ENCODE data around the gene JMJD1C.

The JMJD1C gene

GRCh38 chr10:63258920-63259678 is 206.7 kb downstream of the JMJD1C start:
- H3K9me3 ChIP-seq (ENCODE audit: control insufficient read depth, low read length): no peaks in the 10 kb centered on the region
- no peak overlapping the region for H2BK5ac ChIP-seq (ENCODE audit: low read depth, low read length, poor library complexity, severe bottlenecking)
- no peaks in the 10 kb centered on the region for H3K27me3 ChIP-seq (ENCODE audit: control insufficient read depth in 1 of 2, insufficient read depth in 1 of 2, low read length in 2 of 2)
- H3K4ac ChIP-seq (ENCODE audit: low read depth in 1 of 2, low read length in 2 of 2): no peak overlapping the region
- no peak overlapping the region for H3K4me2 ChIP-seq (ENCODE audit: low read length, poor library complexity, severe bottlenecking)
- no peak overlapping the region for H2BK15ac ChIP-seq (ENCODE audit: low read depth, poor library complexity, severe bottlenecking)
- no peak overlapping the region for H3K27ac ChIP-seq (ENCODE audit: low read length, poor library complexity, severe bottlenecking)
- WGBS: 70% methylated on average over 1 of the region's 2 CpGs
- DNase-seq: no peak
- H3K18ac ChIP-seq (ENCODE audit: low read depth in 1 of 2, low read length in 2 of 2): no peak overlapping the region
- no peak overlapping the region for H3K9ac ChIP-seq (ENCODE audit: low read length)
- no peak overlapping the region for H2AFZ ChIP-seq (ENCODE audit: low read depth, low read length)
- H2AK5ac ChIP-seq (ENCODE audit: low read length, severe bottlenecking): no peak overlapping the region
- H3K79me1 ChIP-seq (replicated peaks; ENCODE audit: low read length, poor library complexity, severe bottlenecking): peaks cover 2% of the 10 kb centered on the region
- no peak overlapping the region for H3K4me3 ChIP-seq (ENCODE audit: insufficient read depth in 1 of 2, low read depth in 1 of 2, low read length in 2 of 2)
- no peak overlapping the region for H2BK120ac ChIP-seq (ENCODE audit: low read depth, low read length)
- H3K14ac ChIP-seq (ENCODE audit: low read length in 2 of 2): no peak overlapping the region
- no peak overlapping the region for H3K23ac ChIP-seq (ENCODE audit: low read length in 2 of 2)
- H3K36me3 ChIP-seq (ENCODE audit: control insufficient read depth in 1 of 2, insufficient read depth in 2 of 2, low read depth in 1 of 2, low read length in 2 of 2): peaks cover 7 to 35% of the 10 kb centered on the region in 2 experiments
- H3K4me1 ChIP-seq (ENCODE audit: control insufficient read depth, insufficient read depth, low read depth, low read length): peaks cover 2% of the 10 kb centered on the region
- H2BK12ac ChIP-seq (ENCODE audit: low read length in 2 of 2): no peak overlapping the region
- H4K8ac ChIP-seq (ENCODE audit: low read length): no peak overlapping the region
- H4K91ac ChIP-seq (ENCODE audit: low read length): no peak overlapping the region

- Histone ChIP-seq H3K14ac (ENCODE audit: low read length in 2 of 2) (no peak overlapping the region), H4K8ac (ENCODE audit: low read length) (no peak overlapping the region)
Observed at GRCh38 chr10:63257778-63258177, 208.0 kb downstream of the JMJD1C start.

GRCh38 chr10:63256009-63256773 is 209.6 kb downstream of the JMJD1C start:
- 84% methylated on average over 1 of the region's 3 CpGs for WGBS
- Histone ChIP-seq H3K9me3 (ENCODE audit: control insufficient read depth, low read length) (no peaks in the 10 kb centered on the region), H3K4me1 (ENCODE audit: control insufficient read depth, insufficient read depth, low read depth, low read length) (no peaks in the 10 kb centered on the region)

More at GRCh38 chr10:63257778-63258177, 208.0 kb downstream of the JMJD1C start:
- no peak overlapping the region for H3K18ac ChIP-seq (ENCODE audit: low read depth in 1 of 2, low read length in 2 of 2)
- H4K91ac ChIP-seq (ENCODE audit: low read length): no peak overlapping the region
- H2BK120ac ChIP-seq (ENCODE audit: low read depth, low read length): no peak overlapping the region
- 86% methylated on average over 1 of the region's 2 CpGs for WGBS
- no peak overlapping the region for H2AK5ac ChIP-seq (ENCODE audit: low read length, severe bottlenecking)
- no peaks in the 10 kb centered on the region for H3K27me3 ChIP-seq (ENCODE audit: control insufficient read depth in 1 of 2, insufficient read depth in 1 of 2, low read length in 2 of 2)
- H2AFZ ChIP-seq (ENCODE audit: low read depth, low read length): no peak overlapping the region
- H3K4me3 ChIP-seq (ENCODE audit: insufficient read depth in 1 of 2, low read depth in 1 of 2, low read length in 2 of 2): no peak overlapping the region
- no peaks in the 10 kb centered on the region for H3K9me3 ChIP-seq (ENCODE audit: control insufficient read depth, low read length)
- H3K4me1 ChIP-seq (ENCODE audit: control insufficient read depth, insufficient read depth, low read depth, low read length): no peaks in the 10 kb centered on the region
- H3K27ac ChIP-seq (ENCODE audit: low read length, poor library complexity, severe bottlenecking): no peak overlapping the region
- peaks cover 7 to 35% of the 10 kb centered on the region in 2 experiments for H3K36me3 ChIP-seq (ENCODE audit: control insufficient read depth in 1 of 2, insufficient read depth in 2 of 2, low read depth in 1 of 2, low read length in 2 of 2)
- no peak overlapping the region for H2BK5ac ChIP-seq (ENCODE audit: low read depth, low read length, poor library complexity, severe bottlenecking)
- H3K4me2 ChIP-seq (ENCODE audit: low read length, poor library complexity, severe bottlenecking): no peak overlapping the region
- H3K23ac ChIP-seq (ENCODE audit: low read length in 2 of 2): no peak overlapping the region
- no peak overlapping the region for H2BK15ac ChIP-seq (ENCODE audit: low read depth, poor library complexity, severe bottlenecking)
- peaks cover 2% of the 10 kb centered on the region for H3K79me1 ChIP-seq (replicated peaks; ENCODE audit: low read length, poor library complexity, severe bottlenecking)
- H3K9ac ChIP-seq (ENCODE audit: low read length): peak overlapping the region; percentile 9
- no peak for DNase-seq
- no peak overlapping the region for H3K4ac ChIP-seq (ENCODE audit: low read depth in 1 of 2, low read length in 2 of 2)
- H2BK12ac ChIP-seq (ENCODE audit: low read length in 2 of 2): no peak overlapping the region

GRCh38 chr10:63255316-63255715 is 210.5 kb downstream of the JMJD1C start:
- H3K4me2 ChIP-seq (ENCODE audit: low read length, poor library complexity, severe bottlenecking): no peak overlapping the region
- no peak overlapping the region for H3K23ac ChIP-seq (ENCODE audit: low read length in 2 of 2)
- no peak overlapping the region for H3K9ac ChIP-seq (ENCODE audit: low read length)
- H3K27me3 ChIP-seq (ENCODE audit: control insufficient read depth in 1 of 2, insufficient read depth in 1 of 2, low read length in 2 of 2): no peaks in the 10 kb centered on the region
- no peak overlapping the region for H3K4me3 ChIP-seq (ENCODE audit: insufficient read depth in 1 of 2, low read depth in 1 of 2, low read length in 2 of 2)
- DNase-seq: no peak
- H3K27ac ChIP-seq (ENCODE audit: low read length, poor library complexity, severe bottlenecking): no peak overlapping the region
- no peak overlapping the region for H2BK120ac ChIP-seq (ENCODE audit: low read depth, low read length)
- no peak overlapping the region for H4K8ac ChIP-seq (ENCODE audit: low read length)
- no peak overlapping the region for H3K4ac ChIP-seq (ENCODE audit: low read depth in 1 of 2, low read length in 2 of 2)
- H4K91ac ChIP-seq (ENCODE audit: low read length): no peak overlapping the region
- H2BK15ac ChIP-seq (ENCODE audit: low read depth, poor library complexity, severe bottlenecking): no peak overlapping the region
- peaks cover 7 to 27% of the 10 kb centered on the region in 2 experiments for H3K36me3 ChIP-seq (ENCODE audit: control insufficient read depth in 1 of 2, insufficient read depth in 2 of 2, low read depth in 1 of 2, low read length in 2 of 2)
- WGBS: 100% methylated on average over 2 of the region's 4 CpGs
- no peak overlapping the region for H2AFZ ChIP-seq (ENCODE audit: low read depth, low read length)
- no peak overlapping the region for H2BK12ac ChIP-seq (ENCODE audit: low read length in 2 of 2)
- H3K14ac ChIP-seq (ENCODE audit: low read length in 2 of 2): no peak overlapping the region
- peaks cover 2% of the 10 kb centered on the region for H3K79me1 ChIP-seq (replicated peaks; ENCODE audit: low read length, poor library complexity, severe bottlenecking)
- no peak overlapping the region for H2BK5ac ChIP-seq (ENCODE audit: low read depth, low read length, poor library complexity, severe bottlenecking)
- H3K18ac ChIP-seq (ENCODE audit: low read depth in 1 of 2, low read length in 2 of 2): no peak overlapping the region
- H3K4me1 ChIP-seq (ENCODE audit: control insufficient read depth, insufficient read depth, low read depth, low read length): no peaks in the 10 kb centered on the region
- H2AK5ac ChIP-seq (ENCODE audit: low read length, severe bottlenecking): no peak overlapping the region
- no peaks in the 10 kb centered on the region for H3K9me3 ChIP-seq (ENCODE audit: control insufficient read depth, low read length)

More at GRCh38 chr10:63256009-63256773, 209.6 kb downstream of the JMJD1C start:
- Histone ChIP-seq H2AK5ac (ENCODE audit: low read length, severe bottlenecking) (no peak overlapping the region), H3K14ac (ENCODE audit: low read length in 2 of 2) (no peak overlapping the region), H2BK15ac (ENCODE audit: low read depth, poor library complexity, severe bottlenecking) (no peak overlapping the region), H3K36me3 (ENCODE audit: control insufficient read depth in 1 of 2, insufficient read depth in 2 of 2, low read depth in 1 of 2, low read length in 2 of 2) (peaks cover 7 to 33% of the 10 kb centered on the region in 2 experiments), H3K27ac (ENCODE audit: low read length, poor library complexity, severe bottlenecking) (no peak overlapping the region), H3K23ac (ENCODE audit: low read length in 2 of 2) (no peak overlapping the region), H3K27me3 (ENCODE audit: control insufficient read depth in 1 of 2, insufficient read depth in 1 of 2, low read length in 2 of 2) (no peaks in the 10 kb centered on the region), H2BK120ac (ENCODE audit: low read depth, low read length) (no peak overlapping the region), H3K4me3 (ENCODE audit: insufficient read depth in 1 of 2, low read depth in 1 of 2, low read length in 2 of 2) (no peak overlapping the region), H2BK12ac (ENCODE audit: low read length in 2 of 2) (no peak overlapping the region), H3K4ac (ENCODE audit: low read depth in 1 of 2, low read length in 2 of 2) (no peak overlapping the region), H2AFZ (ENCODE audit: low read depth, low read length) (no peak overlapping the region), H3K4me2 (ENCODE audit: low read length, poor library complexity, severe bottlenecking) (no peak overlapping the region), H3K18ac (ENCODE audit: low read depth in 1 of 2, low read length in 2 of 2) (no peak overlapping the region), H4K91ac (ENCODE audit: low read length) (no peak overlapping the region), H3K79me1 (replicated peaks; ENCODE audit: low read length, poor library complexity, severe bottlenecking) (peaks cover 2% of the 10 kb centered on the region), H3K9ac (ENCODE audit: low read length) (peak overlapping the region; percentile 30), H4K8ac (ENCODE audit: low read length) (no peak overlapping the region), H2BK5ac (ENCODE audit: low read depth, low read length, poor library complexity, severe bottlenecking) (no peak overlapping the region)
- no peak for DNase-seq
